ENCODE data around the gene TNNI2. TPM values are rescaled to one million over a fixed set of nuclear protein-coding genes. Genes with fewer than 3 reads are reported as not detected.

Gene TNNI2
- total RNA-seq, 4 donors from 2014 or later, result 1,499 to 3,728 (median 2,254) TPM

GRCh38 chr11:1844221-1845094, 5.7 kb downstream of the TNNI2 start:
- no peak for ATAC-seq
- no peak overlapping the region for H3K4me3 ChIP-seq
- H3K27ac ChIP-seq, result peak overlapping the region in 3 of 4 donors; percentile 20 to 95 (median 94)
- H3K36me3 ChIP-seq, result no peaks in the 10 kb centered on the region
- no peak for DNase-seq
- in situ Hi-C loops (cut with MboI; ENCODE audit: low sequenced_read_pairs in 4 of 4), result no loop called here
- no peaks in the 10 kb centered on the region for H3K9me3 ChIP-seq
- TF ChIP-seq POLR2A (IDR thresholded peaks at IDR 0.05), result no peak
- TF ChIP-seq CTCF (IDR thresholded peaks at IDR 0.05 in 4 of 5, conservative IDR thresholded peaks at IDR 0.05 in 1 of 5), result no peak
- intact Hi-C loops (cut with DNase I; ENCODE audit: low total_unique reads), result no loop called here
- no peaks in the 10 kb centered on the region for H3K27me3 ChIP-seq
- peaks cover 0 to 9% of the 10 kb centered on the region in 2 donors for H3K4me1 ChIP-seq

DNA sequence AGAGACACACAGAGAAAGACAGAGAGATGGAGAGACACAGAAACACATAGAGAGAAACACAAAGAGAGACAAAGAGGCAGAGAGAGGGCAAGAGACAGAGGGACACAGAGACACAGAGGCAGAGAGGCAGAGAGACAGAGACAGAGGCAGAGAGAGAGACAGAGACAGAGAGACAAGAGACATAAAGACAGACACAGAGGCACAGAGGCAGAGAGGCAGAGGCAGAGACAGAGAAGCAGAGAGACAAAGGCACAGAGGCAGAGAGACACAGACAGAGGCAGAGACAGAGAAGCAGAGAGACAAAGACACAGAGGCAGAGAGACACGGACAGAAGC, 6.3 kb downstream of the TNNI2 start:
- no peak for TF ChIP-seq POLR2A (IDR thresholded peaks at IDR 0.05)
- no peak for TF ChIP-seq CTCF (IDR thresholded peaks at IDR 0.05 in 4 of 5, conservative IDR thresholded peaks at IDR 0.05 in 1 of 5)
- H3K27ac ChIP-seq, result peak overlapping the region in 2 of 4 donors; percentile 94 to 95
- in situ Hi-C loops (cut with MboI; ENCODE audit: low sequenced_read_pairs in 4 of 4) (no loop called here), intact Hi-C loops (cut with DNase I; ENCODE audit: low total_unique reads) (no loop called here)
- no peak overlapping the region for H3K4me3 ChIP-seq
- ATAC-seq, result no peak
- H3K27me3 ChIP-seq, result no peaks in the 10 kb centered on the region
- DNase-seq, result no peak
- no peaks in the 10 kb centered on the region for H3K36me3 ChIP-seq
- H3K4me1 ChIP-seq, result peaks cover 0 to 3% of the 10 kb centered on the region in 2 donors
- H3K9me3 ChIP-seq, result no peaks in the 10 kb centered on the region

DNA sequence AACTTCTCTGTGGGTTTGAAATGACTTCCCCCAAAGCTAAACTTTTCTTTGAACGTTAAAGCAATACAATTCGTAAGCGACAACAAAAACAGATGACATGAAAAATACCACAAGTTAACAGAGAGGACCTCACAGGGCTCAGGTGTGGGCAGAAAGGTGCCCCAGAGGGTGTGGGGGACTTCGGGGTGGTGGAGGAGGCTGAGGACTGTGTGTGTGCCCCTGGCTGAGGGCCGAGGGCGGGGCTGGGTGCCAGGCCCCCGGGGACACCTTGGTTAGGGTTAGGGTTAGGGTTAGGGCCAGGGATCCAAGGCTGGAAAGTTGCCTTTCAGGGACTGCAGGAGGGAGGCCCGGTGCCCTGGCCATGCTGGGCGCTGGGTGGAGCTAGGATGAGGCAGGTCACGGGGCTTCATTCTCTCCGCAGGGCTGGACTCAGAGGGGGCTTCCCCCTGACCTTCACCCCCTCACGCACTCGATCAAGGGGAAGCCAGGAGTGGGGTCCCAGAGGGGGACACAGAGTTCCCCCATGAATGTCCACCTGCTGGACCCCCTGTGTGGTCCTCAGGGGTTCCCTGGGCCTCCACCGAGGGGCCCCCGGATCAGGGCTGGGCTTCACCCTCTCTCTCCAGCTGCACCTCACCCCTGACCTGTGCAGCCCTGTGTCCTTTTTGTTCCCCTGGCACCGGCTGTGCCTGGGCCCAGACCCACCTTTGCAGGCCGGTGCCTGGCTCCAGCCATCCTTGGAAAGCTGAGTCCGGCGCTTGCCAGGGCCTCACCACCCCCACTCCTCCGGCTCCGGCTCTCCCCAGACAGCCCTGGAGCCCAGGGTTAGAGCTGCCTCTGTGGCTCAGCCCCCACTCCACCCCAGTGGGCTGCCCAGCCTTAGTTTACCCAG, 7.0 kb downstream of the TNNI2 start:
- intact Hi-C loops (cut with DNase I; ENCODE audit: low total_unique reads) (no loop called here), in situ Hi-C loops (cut with MboI; ENCODE audit: low sequenced_read_pairs in 4 of 4) (no loop called here)
- Histone ChIP-seq H3K9me3 (no peaks in the 10 kb centered on the region), H3K27ac (peak overlapping the region in 1 of 4 donors; percentile 95), H3K27me3 (no peaks in the 10 kb centered on the region), H3K36me3 (no peaks in the 10 kb centered on the region), H3K4me1 (no peaks in the 10 kb centered on the region), H3K4me3 (no peak overlapping the region)
- no peak for ATAC-seq
- no peak for DNase-seq
- no peak for TF ChIP-seq POLR2A (IDR thresholded peaks at IDR 0.05)
- TF ChIP-seq CTCF (IDR thresholded peaks at IDR 0.05 in 4 of 5, conservative IDR thresholded peaks at IDR 0.05 in 1 of 5), result no peak

DNA sequence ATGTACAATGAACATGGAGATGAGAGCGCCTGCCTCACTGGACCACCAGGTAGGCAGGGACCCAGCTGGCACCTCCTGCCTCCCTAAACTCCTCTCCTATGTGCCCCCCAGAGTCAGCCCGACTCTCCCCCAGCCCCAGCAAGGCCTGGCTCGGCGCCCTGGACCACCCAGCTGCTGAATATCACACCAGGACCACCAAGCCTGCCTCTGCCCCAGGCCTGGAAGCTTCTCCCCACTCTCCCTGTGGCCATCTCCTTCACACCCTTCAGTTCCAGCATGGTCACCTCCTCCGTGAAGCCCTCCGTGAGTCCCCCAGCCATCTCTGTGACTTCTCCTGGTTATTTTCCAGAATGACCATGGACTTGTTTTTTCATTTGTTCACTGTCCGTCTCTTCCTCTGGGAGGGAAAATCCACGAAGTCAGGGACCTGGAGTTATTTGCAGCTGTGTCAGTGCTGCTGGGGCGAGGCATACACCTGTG, 7.7 kb downstream of the TNNI2 start:
- Histone ChIP-seq H3K27me3 (no peaks in the 10 kb centered on the region), H3K9me3 (no peaks in the 10 kb centered on the region), H3K27ac (no peak overlapping the region), H3K4me1 (no peaks in the 10 kb centered on the region), H3K4me3 (no peak overlapping the region), H3K36me3 (no peaks in the 10 kb centered on the region)
- intact Hi-C loops (cut with DNase I; ENCODE audit: low total_unique reads), result no loop called here
- no peak for DNase-seq
- in situ Hi-C loops (cut with MboI; ENCODE audit: low sequenced_read_pairs in 4 of 4), result no loop called here
- no peak for ATAC-seq
- no peak for TF ChIP-seq CTCF (IDR thresholded peaks at IDR 0.05 in 4 of 5, conservative IDR thresholded peaks at IDR 0.05 in 1 of 5)
- TF ChIP-seq POLR2A (IDR thresholded peaks at IDR 0.05), result no peak

Data from gastrocnemius medialis (tissue), 4 donors.